CD4-positive, CD25-positive, alpha-beta regulatory T cell (primary cell): ENCODE data around the gene SNCAIP. TPM values are rescaled to one million over a fixed set of nuclear protein-coding genes. Genes with fewer than 3 reads are reported as not detected.
"Not testable (repeated sequence)": the region's sequence is repeated elsewhere in the genome, so short reads cannot be mapped to it uniquely, and the experiment has no call there.

ENCODE experiments used
- ATAC-seq, 2 donors: fragments of 150-1000 bp; cut with Tn5 transposase; one replicate each; pipeline ENCODE4 v1.10.0; 2021; ENCODE audit warnings: low read depth in 2 of 2, moderate number of reproducible peaks in 2 of 2, moderate library complexity in 1 of 2
- DNase-seq, 3 donors: peaks; one replicate each; pipeline versions ENCODE4 v3.0.0 to v3.0.0-alpha.2; 2012 to 2022; ENCODE audit warnings: mixed read lengths in 1 of 3
- H3K27ac ChIP-seq: one replicate; pipeline ENCODE4 v1.7.0; 2013; ENCODE audit warnings: mild to moderate bottlenecking, low read length; ENCODE audit not compliant: insufficient read depth, poor library complexity, severe bottlenecking
- H3K27me3 ChIP-seq: one replicate; pipeline ENCODE4 v1.7.0; 2013; ENCODE audit warnings: low read length; ENCODE audit not compliant: control insufficient read depth, insufficient read depth
- H3K36me3 ChIP-seq: one replicate; pipeline ENCODE4 v1.7.0; 2013; ENCODE audit warnings: mild to moderate bottlenecking, low read length, moderate library complexity; ENCODE audit not compliant: control insufficient read depth, insufficient read depth
- H3K4me1 ChIP-seq: 2 replicates; pipeline ENCODE4 v1.7.0; 2013; ENCODE audit warnings: mild to moderate bottlenecking, low read length; ENCODE audit not compliant: insufficient read depth, control insufficient read depth, poor library complexity, severe bottlenecking
- H3K4me3 ChIP-seq: one replicate; pipeline ENCODE4 v1.7.0; 2013; ENCODE audit warnings: low read depth, mild to moderate bottlenecking, low read length, moderate library complexity
- H3K9me3 ChIP-seq, 2 experiments: 1 replicate in 1 of 2; 2 replicates in 1 of 2; pipeline ENCODE4 v1.7.0; 2013; ENCODE audit warnings: low read length in 2 of 2, mild to moderate bottlenecking in 1 of 2, moderate library complexity in 1 of 2; ENCODE audit not compliant: control insufficient read depth in 2 of 2
- H3K27ac Mint-ChIP-seq, 3 donors: one replicate each; pipeline ENCODE4 v1.8.0; 2020 to 2022; ENCODE audit warnings: mild to moderate bottlenecking in 3 of 3, mixed read lengths in 3 of 3, moderate library complexity in 2 of 3
- H3K27me3 Mint-ChIP-seq: one replicate; pipeline ENCODE4 v1.8.0; 2022; ENCODE audit warnings: mild to moderate bottlenecking, mixed read lengths
- H3K36me3 Mint-ChIP-seq: one replicate; pipeline ENCODE4 v1.8.0; 2020; ENCODE audit warnings: mixed read lengths
- H3K4me1 Mint-ChIP-seq, 4 donors: one replicate each; pipeline ENCODE4 v1.8.0; 2020 to 2022; ENCODE audit warnings: mixed read lengths in 4 of 4, mild to moderate bottlenecking in 1 of 4
- H3K4me3 Mint-ChIP-seq, 4 donors: one replicate each; pipeline ENCODE4 v1.8.0; 2020 to 2022; ENCODE audit warnings: mild to moderate bottlenecking in 4 of 4, mixed read lengths in 4 of 4, moderate library complexity in 3 of 4
- H3K9me3 Mint-ChIP-seq, 7 donors: one replicate each; pipeline ENCODE4 v1.8.0; 2020 to 2022; ENCODE audit warnings: mixed read lengths in 7 of 7, mild to moderate bottlenecking in 3 of 7, moderate library complexity in 2 of 7
- polyA plus RNA-seq, 4 donors: library from polyadenylated mRNA; unstranded; fragments of 300-500 nt; fragmentation: Illumina TruSeq; gene quantifications; one replicate each; pipeline ENCODE4 v1.2.3, GENCODE V29; 2021
- total RNA-seq: library from RNA; stranded (reverse); gene quantifications from one replicate; pipeline ENCODE4 v1.2.3, GENCODE V29; 2022

Gene SNCAIP
- total and polyA plus RNA-seq, 5 donors from 2014 or later = not detected

- Mint-ChIP-seq H3K4me3 (no peak overlapping the region), H3K27me3 (peaks cover 5% of the 10 kb centered on the region), H3K4me1 (no peaks in the 10 kb centered on the region), H3K9me3 (no peaks in the 10 kb centered on the region), H3K27ac (no peak overlapping the region), H3K36me3 (no peaks in the 10 kb centered on the region)
- Histone ChIP-seq H3K27ac (no peak overlapping the region), H3K4me3 (no peak overlapping the region), H3K4me1 (no peaks in the 10 kb centered on the region), H3K36me3 (no peaks in the 10 kb centered on the region), H3K9me3 (no peaks in the 10 kb centered on the region), H3K27me3 (no peaks in the 10 kb centered on the region)
- ATAC-seq (no peak), DNase-seq (no peak)
Measured at GRCh38 chr5:122351416-122352157, 39.5 kb downstream of the SNCAIP start.

GRCh38 chr5:122352331-122352730 is 40.3 kb downstream of the SNCAIP start:
- H3K27me3 ChIP-seq = no peaks in the 10 kb centered on the region
- H3K9me3 ChIP-seq = no peaks in the 10 kb centered on the region
- H3K4me3 Mint-ChIP-seq = no peak overlapping the region
- no peaks in the 10 kb centered on the region for H3K4me1 Mint-ChIP-seq
- peaks cover 0 to 1% (median 0%) of the 10 kb centered on the region in 7 donors for H3K9me3 Mint-ChIP-seq
- no peak overlapping the region for H3K27ac Mint-ChIP-seq
- no peak overlapping the region for H3K27ac ChIP-seq
- H3K4me1 ChIP-seq = no peaks in the 10 kb centered on the region
- H3K4me3 ChIP-seq = no peak overlapping the region
- peaks cover 5% of the 10 kb centered on the region for H3K27me3 Mint-ChIP-seq
- H3K36me3 Mint-ChIP-seq = no peaks in the 10 kb centered on the region
- DNase-seq (no peak), ATAC-seq (no peak)
- no peaks in the 10 kb centered on the region for H3K36me3 ChIP-seq

- H3K9me3 ChIP-seq, H3K4me1 Mint-ChIP-seq, DNase-seq, H3K4me3 Mint-ChIP-seq, H3K27me3 ChIP-seq, H3K27ac Mint-ChIP-seq, H3K9me3 Mint-ChIP-seq, H3K36me3 ChIP-seq, H3K4me3 ChIP-seq, ATAC-seq, H3K4me1 ChIP-seq, H3K27ac ChIP-seq, H3K27me3 Mint-ChIP-seq, H3K36me3 Mint-ChIP-seq: not testable (repeated sequence)
Measured at GRCh38 chr5:122353361-122353760, 41.3 kb downstream of the SNCAIP start.

- no peak overlapping the region for H3K27ac Mint-ChIP-seq
- no peaks in the 10 kb centered on the region for H3K27me3 ChIP-seq
- H3K27me3 Mint-ChIP-seq = peaks cover 5% of the 10 kb centered on the region
- no peak for DNase-seq
- H3K36me3 ChIP-seq = no peaks in the 10 kb centered on the region
- H3K4me1 ChIP-seq = no peaks in the 10 kb centered on the region
- H3K9me3 Mint-ChIP-seq = peaks cover 0 to 1% (median 0%) of the 10 kb centered on the region in 7 donors
- no peaks in the 10 kb centered on the region for H3K36me3 Mint-ChIP-seq
- H3K9me3 ChIP-seq = no peaks in the 10 kb centered on the region
- no peak overlapping the region for H3K4me3 ChIP-seq
- ATAC-seq = no peak
- H3K27ac ChIP-seq = no peak overlapping the region
- no peak overlapping the region for H3K4me3 Mint-ChIP-seq
- H3K4me1 Mint-ChIP-seq = no peaks in the 10 kb centered on the region
Measured at GRCh38 chr5:122354293-122354692, 42.3 kb downstream of the SNCAIP start.

- Histone ChIP-seq H3K36me3 (no peaks in the 10 kb centered on the region), H3K27me3 (no peaks in the 10 kb centered on the region), H3K4me3 (no peak overlapping the region), H3K27ac (no peak overlapping the region), H3K4me1 (no peaks in the 10 kb centered on the region), H3K9me3 (no peaks in the 10 kb centered on the region)
- Mint-ChIP-seq H3K27me3 (peaks cover 5% of the 10 kb centered on the region), H3K9me3 (peaks cover 0 to 1% (median 0%) of the 10 kb centered on the region in 7 donors), H3K4me3 (no peak overlapping the region), H3K27ac (no peak overlapping the region), H3K4me1 (no peaks in the 10 kb centered on the region), H3K36me3 (no peaks in the 10 kb centered on the region)
- no peak for DNase-seq
- ATAC-seq = no peak
Measured at GRCh38 chr5:122355324-122355723, 43.3 kb downstream of the SNCAIP start.

- DNase-seq (no peak), ATAC-seq (no peak)
Measured at GRCh38 chr5:122356855-122357254, 44.8 kb downstream of the SNCAIP start.

GRCh38 chr5:122358372-122358979 is 46.4 kb downstream of the SNCAIP start:
- Mint-ChIP-seq H3K36me3 (no peaks in the 10 kb centered on the region), H3K4me1 (no peaks in the 10 kb centered on the region), H3K4me3 (no peak overlapping the region), H3K27ac (no peak overlapping the region), H3K9me3 (peaks cover 0 to 1% (median 0%) of the 10 kb centered on the region in 7 donors), H3K27me3 (no peaks in the 10 kb centered on the region)
- H3K9me3 ChIP-seq = no peaks in the 10 kb centered on the region
- H3K27me3 ChIP-seq = no peaks in the 10 kb centered on the region
- H3K36me3 ChIP-seq = no peaks in the 10 kb centered on the region
- H3K4me3 ChIP-seq = no peak overlapping the region
- no peaks in the 10 kb centered on the region for H3K4me1 ChIP-seq
- H3K27ac ChIP-seq = no peak overlapping the region
- no peak for ATAC-seq
- no peak for DNase-seq

More at GRCh38 chr5:122356855-122357254, 44.8 kb downstream of the SNCAIP start:
- H3K4me1 ChIP-seq = no peaks in the 10 kb centered on the region
- Mint-ChIP-seq H3K27ac (no peak overlapping the region), H3K9me3 (peaks cover 0 to 1% (median 0%) of the 10 kb centered on the region in 7 donors), H3K4me1 (no peaks in the 10 kb centered on the region), H3K27me3 (no peaks in the 10 kb centered on the region), H3K4me3 (no peak overlapping the region), H3K36me3 (no peaks in the 10 kb centered on the region)
- H3K27me3 ChIP-seq = no peaks in the 10 kb centered on the region
- H3K4me3 ChIP-seq = no peak overlapping the region
- no peaks in the 10 kb centered on the region for H3K36me3 ChIP-seq
- no peaks in the 10 kb centered on the region for H3K9me3 ChIP-seq
- H3K27ac ChIP-seq = no peak overlapping the region

GRCh38 chr5:122362361-122362760 is 50.3 kb downstream of the SNCAIP start:
- Mint-ChIP-seq H3K27ac (no peak overlapping the region), H3K27me3 (no peaks in the 10 kb centered on the region), H3K9me3 (peaks cover 0 to 5% (median 0%) of the 10 kb centered on the region in 7 donors), H3K4me3 (no peak overlapping the region), H3K4me1 (no peaks in the 10 kb centered on the region), H3K36me3 (no peaks in the 10 kb centered on the region)
- Histone ChIP-seq H3K36me3 (no peaks in the 10 kb centered on the region), H3K9me3 (no peaks in the 10 kb centered on the region), H3K4me3 (no peak overlapping the region), H3K4me1 (no peaks in the 10 kb centered on the region), H3K27me3 (no peaks in the 10 kb centered on the region), H3K27ac (no peak overlapping the region)
- DNase-seq (no peak), ATAC-seq (no peak)
